Suprapubic skin (tissue), 4 donors: ENCODE results near the gene DENND10. TPM values are rescaled to one million over a fixed set of nuclear protein-coding genes. Genes with fewer than 3 reads are reported as not detected.
"Not testable (repeated sequence)": the region's sequence is repeated elsewhere in the genome, so short reads cannot be mapped to it uniquely, and the experiment has no call there.

ENCODE experiments used
- DNase-seq, 2 donors: peaks; one replicate each; pipeline ENCODE4 v3.0.0-alpha.2; 2019; ENCODE audit warnings: low spot score in 2 of 2
- H3K27ac ChIP-seq: fragments of 200-600 bp; sonication (generic); one replicate; pipeline ENCODE4 v1.5.1; 2019
- H3K27me3 ChIP-seq: fragments of 200-600 bp; sonication (generic); one replicate; pipeline ENCODE4 v1.5.1; 2019
- H3K36me3 ChIP-seq: fragments of 200-600 bp; sonication (generic); one replicate; pipeline ENCODE4 v1.5.1; 2019
- H3K4me1 ChIP-seq: fragments of 200-600 bp; sonication (generic); one replicate; pipeline ENCODE4 v1.5.1; 2019
- H3K4me3 ChIP-seq: fragments of 200-600 bp; sonication (generic); one replicate; pipeline ENCODE4 v1.5.1; 2019; ENCODE audit warnings: mild to moderate bottlenecking
- H3K9me3 ChIP-seq: fragments of 200-600 bp; sonication (generic); one replicate; pipeline ENCODE4 v1.5.1; 2019
- CTCF ChIP-seq, 2 donors: fragments of 200-600 bp in 1 of 2; fragments of 450-650 bp in 1 of 2; sonication (generic) in 1 of 2; IDR thresholded peaks; one replicate each; pipeline ENCODE4 v1.5.1; 2016 to 2019; ENCODE audit warnings: antibody characterized with exemption in 2 of 2, mild to moderate bottlenecking in 1 of 2, moderate library complexity in 1 of 2
- EP300 ChIP-seq: sonication (generic); formaldehyde crosslinking; IDR thresholded peaks from one replicate; pipeline ENCODE4 v1.6.1; 2017; ENCODE audit warnings: antibody characterized with exemption
- POLR2A ChIP-seq, 2 donors: fragments of 450-650 bp; IDR thresholded peaks; one replicate each; pipeline ENCODE4 v1.6.1; 2017; ENCODE audit warnings: antibody characterized with exemption in 2 of 2, mild to moderate bottlenecking in 2 of 2, moderate library complexity in 2 of 2
- POLR2AphosphoS5 ChIP-seq, 3 donors: sonication (generic); formaldehyde crosslinking; IDR thresholded peaks; one replicate each; pipeline ENCODE4 v1.6.1; 2017; ENCODE audit warnings: antibody characterized with exemption in 3 of 3
- WGBS: methylation state at CpG from one replicate; pipeline ENCODE4 v1.1.5; 2018; 5-methylcytosine and 5-hydroxymethylcytosine counted together
- total RNA-seq, 4 donors: library from RNA; depleted of rRNA; stranded (reverse); fragments of >200 nt; gene quantifications; one replicate each; pipeline ENCODE4 v1.1.0, GENCODE V29; 2016

The DENND10 gene
- total RNA-seq, 4 donors from 2014 or later = 27.5 to 45.8 (median 33.1) TPM

- no peaks in the 10 kb centered on the region for H3K9me3 ChIP-seq
- H3K36me3 ChIP-seq = no peaks in the 10 kb centered on the region
- no peak for TF ChIP-seq POLR2A (IDR thresholded peaks at IDR 0.05)
- TF ChIP-seq POLR2AphosphoS5 (IDR thresholded peaks at IDR 0.05) = no peak
- no peak for TF ChIP-seq CTCF (IDR thresholded peaks at IDR 0.05)
- TF ChIP-seq EP300 = no peak
- WGBS = 60% methylated on average over 5 of the region's 5 CpGs
- no peaks in the 10 kb centered on the region for H3K27me3 ChIP-seq
- no peaks in the 10 kb centered on the region for H3K4me1 ChIP-seq
- peak overlapping the region; percentile 28 for H3K27ac ChIP-seq
- DNase-seq = no peak
- H3K4me3 ChIP-seq = no peak overlapping the region
Measured at GRCh38 chr10:119090968-119091367, 12.9 kb upstream of the DENND10 start.

- no peak for TF ChIP-seq POLR2AphosphoS5 (IDR thresholded peaks at IDR 0.05)
- TF ChIP-seq CTCF (IDR thresholded peaks at IDR 0.05) = no peak
- TF ChIP-seq POLR2A (IDR thresholded peaks at IDR 0.05) = no peak
- TF ChIP-seq EP300 = no peak
- no peaks in the 10 kb centered on the region for H3K36me3 ChIP-seq
- DNase-seq = no peak
- H3K4me1 ChIP-seq = peaks cover 8% of the 10 kb centered on the region
- H3K27ac ChIP-seq = no peak overlapping the region
- 81% methylated on average over 4 of the region's 4 CpGs for WGBS
- H3K9me3 ChIP-seq = no peaks in the 10 kb centered on the region
- no peak overlapping the region for H3K4me3 ChIP-seq
- H3K27me3 ChIP-seq = no peaks in the 10 kb centered on the region
Measured at GRCh38 chr10:119095640-119096039, 8.3 kb upstream of the DENND10 start.

- 91% methylated on average over 12 of the region's 12 CpGs for WGBS
- H3K36me3 ChIP-seq, H3K27me3 ChIP-seq, H3K4me3 ChIP-seq, H3K9me3 ChIP-seq, H3K27ac ChIP-seq: not testable (repeated sequence)
- H3K4me1 ChIP-seq = peaks cover 20% of the 10 kb centered on the region
- peak in 1 of 2 donors; percentile 8 for DNase-seq
Measured at GRCh38 chr10:119096641-119097415, 7.1 kb upstream of the DENND10 start.

GRCh38 chr10:119098576-119098975 is 5.3 kb upstream of the DENND10 start:
- H3K9me3 ChIP-seq = no peaks in the 10 kb centered on the region
- no peak for TF ChIP-seq POLR2A (IDR thresholded peaks at IDR 0.05)
- no peak for TF ChIP-seq EP300
- no peak for TF ChIP-seq CTCF (IDR thresholded peaks at IDR 0.05)
- no peak for TF ChIP-seq POLR2AphosphoS5 (IDR thresholded peaks at IDR 0.05)
- 93% methylated on average over 3 of the region's 3 CpGs for WGBS
- H3K4me3 ChIP-seq = no peak overlapping the region
- H3K36me3 ChIP-seq = no peaks in the 10 kb centered on the region
- no peak overlapping the region for H3K27ac ChIP-seq
- DNase-seq = no peak
- peaks cover 34% of the 10 kb centered on the region for H3K4me1 ChIP-seq
- H3K27me3 ChIP-seq = no peaks in the 10 kb centered on the region

- no peaks in the 10 kb centered on the region for H3K9me3 ChIP-seq
- H3K36me3 ChIP-seq = no peaks in the 10 kb centered on the region
- WGBS = 40% methylated on average over 3 of the region's 3 CpGs
- peak overlapping the region; percentile 83 for H3K27ac ChIP-seq
- no peak for DNase-seq
- H3K27me3 ChIP-seq = no peaks in the 10 kb centered on the region
- no peak overlapping the region for H3K4me3 ChIP-seq
- H3K4me1 ChIP-seq = peaks cover 47% of the 10 kb centered on the region
- no peak for TF ChIP-seq POLR2A (IDR thresholded peaks at IDR 0.05)
- TF ChIP-seq POLR2AphosphoS5 (IDR thresholded peaks at IDR 0.05) = no peak
- no peak for TF ChIP-seq EP300
- TF ChIP-seq CTCF (IDR thresholded peaks at IDR 0.05) = no peak
Measured at GRCh38 chr10:119100434-119101238, 3.3 kb upstream of the DENND10 start.
